Activated T-helper 1 cell treated with anti-CD3 and anti-CD28 coated beads, Interleukin-2, amount 50 U/mL, for 16 hours (primary cell): ENCODE data around the gene LRRC51.

Source experiments
- DNase-seq, 2 donors: peaks; one replicate each; pipeline ENCODE4 v3.0.0-alpha.2; 2020; ENCODE audit warnings: low read depth in 1 of 2, low spot score in 1 of 2

Gene LRRC51

DNA sequence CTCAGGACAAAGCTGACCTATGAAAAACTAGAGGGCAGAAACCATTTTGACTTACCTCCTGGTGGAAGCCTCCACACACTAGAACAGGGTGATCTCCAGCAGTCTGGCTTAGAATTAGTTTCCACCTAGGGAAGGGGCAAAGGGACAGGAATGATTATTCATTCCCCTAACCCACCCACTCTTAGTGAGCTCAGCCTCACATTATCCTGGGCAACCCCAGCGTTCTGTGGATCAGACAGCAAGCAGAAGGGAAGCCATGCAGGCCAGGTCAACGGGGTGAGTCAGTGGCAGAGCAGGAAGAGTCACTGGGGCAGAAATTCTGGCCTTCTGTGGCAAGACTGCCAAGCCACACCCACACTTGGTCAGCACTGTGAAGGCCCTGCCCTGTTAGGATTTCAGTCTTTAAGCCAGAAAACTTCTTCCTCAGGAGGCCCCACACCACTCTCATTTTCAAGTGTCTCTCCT lies 10.8 kb upstream of the LRRC51 start:
- DNase-seq: no peak

DNA sequence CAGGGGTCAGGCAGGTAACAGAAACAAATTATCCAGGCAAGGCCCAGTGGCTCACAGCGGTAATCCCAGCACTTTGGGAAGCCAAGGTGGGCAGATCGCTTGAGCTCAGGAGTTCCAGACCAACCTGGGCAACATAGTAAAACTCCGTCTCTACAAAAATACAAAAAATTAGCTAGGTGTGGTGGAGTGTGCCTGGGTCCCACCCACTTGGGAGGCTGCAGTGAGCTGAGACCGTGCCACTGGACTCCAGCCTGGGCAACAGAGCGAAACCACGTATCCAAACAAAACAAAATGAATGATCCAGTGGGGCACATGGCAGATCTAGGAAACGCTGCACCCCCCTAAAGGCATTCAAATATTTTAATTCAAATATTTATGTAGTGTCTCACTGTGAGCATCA lies 10.2 kb upstream of the LRRC51 start:
- DNase-seq: no peak

DNA sequence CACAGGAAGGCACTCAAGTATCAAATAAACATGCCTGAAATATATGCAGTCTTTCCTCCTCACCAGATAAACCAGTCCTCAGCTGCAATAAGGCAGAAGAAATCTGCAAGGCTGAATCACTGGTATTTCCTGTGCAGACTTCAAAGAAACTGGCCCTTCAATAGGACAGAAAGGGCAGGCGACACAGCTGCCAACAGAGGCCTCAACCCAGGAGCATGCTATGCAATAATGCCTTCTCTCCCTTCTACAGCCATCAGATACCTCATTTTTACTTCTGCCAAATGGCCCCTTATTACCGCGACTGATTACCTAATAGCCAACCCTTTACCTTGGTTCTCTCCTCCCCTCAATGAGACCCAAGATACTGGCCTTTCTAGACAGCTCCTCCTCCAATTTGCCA lies 8.3 kb upstream of the LRRC51 start:
- no peak for DNase-seq

DNA sequence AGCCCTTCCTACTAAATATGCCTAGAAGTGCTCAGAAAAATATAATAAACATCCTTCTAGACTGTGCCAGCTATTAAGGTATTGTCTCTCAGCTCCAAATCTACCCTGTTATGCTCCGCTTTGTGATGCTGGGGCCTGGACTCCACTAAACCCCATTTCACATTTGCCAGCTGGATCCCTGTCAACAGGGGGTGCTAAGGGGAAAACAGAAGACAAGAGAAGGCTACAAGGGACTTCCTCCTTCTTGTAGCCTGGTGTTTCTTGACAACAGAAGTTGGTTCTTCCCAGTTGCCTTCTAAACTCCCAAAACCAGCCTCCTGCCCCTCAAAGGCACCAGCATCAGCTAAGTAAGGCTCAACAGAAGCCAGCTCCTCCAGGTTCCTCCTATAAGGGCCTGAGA lies 5.5 kb upstream of the LRRC51 start:
- DNase-seq: no peak

DNA sequence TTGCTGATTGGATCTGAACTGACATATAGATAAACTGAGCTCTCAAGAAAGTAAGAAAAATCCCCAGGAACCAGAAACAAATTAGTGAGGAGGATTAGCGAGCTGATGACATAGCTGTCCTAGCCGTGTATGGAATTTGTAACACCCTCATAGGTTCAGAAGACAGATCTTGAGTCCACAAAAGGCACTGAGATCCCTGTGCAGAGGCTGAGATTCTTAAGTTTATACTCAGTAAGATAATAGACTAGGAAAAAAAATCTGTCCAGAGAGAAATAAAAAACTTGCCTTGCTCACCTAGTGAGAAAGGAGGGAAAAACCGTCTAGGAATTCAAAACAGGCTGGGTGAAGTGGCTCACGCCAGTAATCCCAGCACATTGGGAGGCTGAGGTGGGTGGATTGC lies 4.9 kb upstream of the LRRC51 start:
- no peak for DNase-seq

DNA sequence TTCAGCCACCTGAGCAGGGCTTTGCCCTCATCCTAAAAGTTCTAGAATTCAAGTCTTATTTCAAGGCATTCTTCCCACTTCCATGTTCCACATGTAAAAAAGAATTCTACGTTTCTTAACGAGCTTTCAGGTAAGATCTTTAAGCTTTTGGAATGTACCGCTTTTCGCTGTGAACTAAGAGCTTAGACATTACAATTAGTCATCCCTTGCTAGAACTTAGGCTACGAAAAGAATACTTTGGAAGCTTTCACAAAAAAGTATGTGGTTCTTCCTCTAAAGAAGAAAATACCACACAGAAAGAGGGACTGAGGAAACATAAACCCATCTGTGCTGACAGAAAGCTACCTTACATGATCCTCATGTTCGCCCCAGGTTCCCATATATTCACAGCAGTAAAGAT lies 2.2 kb upstream of the LRRC51 start:
- DNase-seq: no peak

DNA sequence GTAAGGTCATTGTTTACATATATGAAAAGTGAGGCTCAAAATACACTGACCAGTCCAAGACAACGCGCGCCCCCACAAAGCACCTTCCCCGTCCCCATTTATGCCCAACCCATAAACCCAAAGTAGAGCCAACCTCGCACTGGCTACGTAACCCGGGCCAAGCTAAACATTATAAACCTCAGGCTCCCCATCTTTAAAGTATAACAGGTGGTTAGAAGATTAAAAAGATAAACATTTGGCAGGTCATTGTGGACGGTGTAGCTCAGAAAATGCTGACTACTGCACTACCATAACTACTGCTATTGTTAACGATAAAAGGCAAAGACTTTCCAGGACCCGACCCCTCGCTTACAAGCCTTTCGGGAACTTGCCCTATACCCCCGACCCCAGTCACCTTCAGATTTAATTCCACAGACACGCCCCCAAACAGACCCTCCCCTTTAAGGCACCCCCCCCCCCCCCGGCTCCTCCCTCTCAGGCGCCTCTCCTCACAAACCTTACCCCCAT lies 778 bp upstream of the LRRC51 start:
- DNase-seq: no peak

DNA sequence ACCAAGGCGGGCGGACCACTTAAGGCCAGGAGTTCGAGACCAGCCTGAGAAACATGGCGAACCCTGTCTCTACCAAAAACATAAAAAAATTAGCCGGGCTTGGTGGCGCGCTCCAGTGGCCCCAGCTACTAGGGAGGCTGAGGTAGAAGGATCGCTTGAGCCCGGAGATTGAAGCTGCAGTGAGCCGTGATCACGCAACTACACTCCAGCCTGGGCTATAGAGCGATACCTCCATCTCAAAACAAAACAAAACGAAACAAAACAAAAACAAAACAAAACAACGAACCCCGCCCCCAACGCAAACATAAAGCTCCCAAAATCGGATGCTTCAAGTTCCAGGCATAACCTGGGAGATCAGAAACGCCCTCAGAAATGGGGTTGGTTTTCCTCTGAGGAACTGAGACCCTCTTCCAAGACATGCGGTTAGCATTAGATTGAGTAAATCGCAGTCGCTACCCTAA lies 564 bp downstream of the LRRC51 start:
- no peak for DNase-seq

DNA sequence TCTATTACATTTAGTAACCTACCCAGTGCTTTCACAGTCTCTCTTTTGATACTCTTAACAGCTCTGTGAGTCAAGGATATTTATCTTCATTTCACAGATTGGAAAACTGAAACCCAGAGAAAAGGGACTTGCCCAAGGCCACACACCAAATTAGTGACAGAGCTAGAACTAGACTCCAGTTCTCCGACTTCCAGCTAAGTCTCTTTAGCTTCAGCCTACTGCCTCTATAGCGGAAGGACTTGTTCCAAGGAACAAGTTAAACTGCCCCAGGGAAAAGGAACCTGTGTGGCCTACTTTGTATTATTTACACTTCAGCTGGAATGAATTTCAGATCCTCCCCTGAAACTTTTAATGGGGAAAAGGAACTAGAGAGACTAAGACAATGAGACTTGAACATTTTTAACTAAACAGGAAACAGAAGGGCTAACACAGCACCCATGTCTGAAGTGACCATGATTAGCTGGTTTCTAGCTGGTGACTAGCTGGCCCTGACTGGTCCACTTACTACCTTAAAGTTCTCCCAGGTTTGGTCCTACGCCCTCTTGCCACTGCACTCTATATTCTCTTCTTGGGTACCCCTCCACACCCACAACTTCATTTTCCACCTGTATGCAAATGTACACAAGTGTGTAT lies 1.3 kb downstream of the LRRC51 start:
- DNase-seq: no peak

DNA sequence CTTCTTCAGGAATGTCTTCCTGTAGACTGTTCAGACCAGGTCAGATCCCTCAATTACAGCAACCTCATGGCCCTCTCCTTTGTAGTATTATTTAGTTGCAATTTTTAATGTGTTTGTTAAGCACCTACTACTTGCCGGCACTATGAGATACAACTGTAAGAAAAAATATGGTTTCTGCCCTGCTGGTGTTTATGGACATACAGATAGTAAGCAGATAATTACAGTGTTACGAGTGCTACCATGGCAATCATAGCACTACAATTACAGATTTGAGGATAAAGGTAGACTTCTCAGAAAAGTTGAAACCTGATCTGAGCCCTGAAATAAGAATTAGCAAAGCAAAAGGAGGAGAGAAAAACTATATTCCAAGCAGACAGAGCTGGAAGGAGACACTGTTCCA lies 2.8 kb downstream of the LRRC51 start:
- no peak for DNase-seq

DNA sequence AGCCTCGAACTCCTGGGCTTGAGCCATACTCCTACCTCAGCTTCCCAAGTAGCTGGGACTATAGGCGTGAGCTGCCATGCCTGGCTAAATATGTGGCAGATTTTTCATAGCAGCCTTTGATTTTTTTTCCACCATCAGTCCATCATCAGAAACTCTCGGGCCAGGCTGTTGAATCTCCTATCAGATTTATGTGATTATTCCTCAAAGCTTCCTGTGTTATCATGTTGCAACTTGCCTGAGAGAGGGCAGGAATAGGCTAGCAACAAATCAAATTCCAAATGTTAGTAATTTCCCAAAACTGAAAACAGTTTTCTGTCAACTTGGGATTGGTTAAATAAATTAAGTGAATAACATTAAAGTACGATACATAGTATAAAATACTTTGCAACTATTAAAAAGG lies 3.4 kb downstream of the LRRC51 start:
- DNase-seq: no peak

DNA sequence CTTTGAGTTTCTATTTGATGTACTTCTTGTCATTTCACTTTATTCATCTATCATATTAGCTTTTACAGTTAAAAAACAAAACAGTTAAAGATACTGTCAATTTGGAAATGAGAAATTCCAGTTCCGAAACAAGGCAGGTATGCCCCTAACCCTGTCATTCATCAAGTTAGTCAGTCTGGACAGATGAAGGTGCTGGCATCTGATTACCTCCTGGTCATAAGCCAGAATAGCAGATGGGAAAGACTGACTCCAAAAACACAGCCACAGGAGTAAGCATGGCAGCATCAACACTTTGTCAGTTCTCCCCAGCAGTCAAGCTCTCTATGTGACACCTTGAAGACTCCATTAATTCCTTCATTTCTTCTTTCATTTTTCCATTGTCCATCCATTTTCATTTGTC lies 4.3 kb downstream of the LRRC51 start:
- DNase-seq: no peak

DNA sequence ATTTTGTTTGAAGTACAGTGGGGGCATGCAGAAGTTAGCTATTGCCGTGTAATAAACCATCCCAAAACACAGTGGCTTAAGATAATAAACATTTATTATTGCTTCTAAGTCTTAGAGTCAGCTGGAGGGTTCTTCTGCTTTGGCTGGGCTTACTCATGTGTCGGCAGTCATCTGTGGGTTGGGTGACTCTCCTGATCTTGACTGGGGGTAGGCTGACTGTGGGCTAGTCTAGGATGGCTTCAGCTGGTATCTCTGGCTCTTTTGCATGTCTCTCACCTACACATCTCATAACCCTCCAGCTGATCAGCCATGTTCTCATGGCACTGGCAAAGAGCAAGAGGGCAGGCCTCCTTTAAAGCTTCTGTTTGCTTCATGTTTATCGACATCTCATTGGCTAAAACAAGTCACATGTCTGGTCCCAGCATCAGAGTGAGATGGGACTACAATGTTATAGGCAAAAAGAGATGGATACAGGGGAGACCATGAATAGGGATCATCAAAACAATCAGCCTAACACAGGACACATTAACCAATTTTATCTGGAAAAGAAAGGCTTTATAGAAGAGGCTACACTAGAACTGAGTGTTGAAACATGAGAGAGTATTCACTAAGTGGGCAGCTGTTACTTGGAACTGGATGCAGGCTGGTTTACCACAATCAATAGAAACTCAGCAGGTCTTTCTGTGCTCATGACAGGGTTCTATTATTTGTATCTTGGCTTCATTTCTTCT lies 5.1 kb downstream of the LRRC51 start:
- DNase-seq: no peak

DNA sequence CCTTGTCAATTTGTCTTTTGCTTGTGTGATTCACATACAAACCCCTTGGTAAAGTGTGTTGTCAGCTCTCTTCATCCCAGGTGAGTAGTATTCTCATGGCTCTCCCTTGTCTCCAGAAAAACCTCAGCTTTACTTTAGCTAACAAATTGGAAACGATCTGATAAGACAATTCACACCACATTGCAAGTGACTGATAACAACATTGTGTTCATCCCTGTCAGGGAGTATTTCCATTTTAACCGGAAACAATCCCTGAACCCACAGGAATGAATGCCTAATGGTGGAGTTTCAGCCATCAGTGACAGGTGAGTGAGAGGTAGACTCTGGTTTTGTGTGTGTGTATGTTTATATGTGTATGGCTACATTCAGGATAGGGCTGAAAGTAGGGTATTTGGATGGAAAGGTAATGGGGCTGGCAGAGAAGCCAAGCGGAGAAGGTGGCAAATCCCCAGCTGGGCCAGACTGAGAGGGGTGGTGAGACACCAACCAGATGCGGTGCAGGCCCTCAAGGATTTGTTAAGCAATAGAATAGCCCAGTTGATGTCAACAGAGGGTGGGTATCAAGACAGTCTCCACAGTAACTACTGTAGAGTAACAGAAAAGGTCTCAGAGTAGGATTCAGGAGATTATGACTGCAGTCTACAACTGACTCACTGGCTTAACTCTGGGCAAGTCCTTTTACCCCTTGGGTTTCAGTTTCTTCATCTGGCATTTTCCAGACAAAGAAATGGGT lies 7.6 kb downstream of the LRRC51 start:
- no peak for DNase-seq

DNA sequence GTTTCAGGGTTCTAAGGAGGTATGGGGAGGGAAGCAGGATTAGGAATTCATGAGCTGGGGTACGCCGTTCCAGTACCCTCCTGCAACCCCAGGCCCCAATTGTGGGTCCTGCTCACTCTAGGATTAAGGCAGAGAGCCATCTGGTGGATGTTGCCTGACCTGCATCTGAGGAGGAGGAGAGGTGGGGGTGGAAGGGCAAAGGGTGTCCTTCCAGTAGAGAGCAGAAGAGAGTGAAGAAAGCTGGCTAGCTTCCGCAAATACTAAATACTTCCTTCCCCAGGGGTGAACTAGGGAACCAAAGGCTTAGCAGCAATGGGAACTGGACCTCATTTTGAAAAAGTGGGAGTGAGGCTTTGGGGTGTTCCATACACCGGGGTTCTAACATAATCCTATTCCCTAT lies 10.6 kb downstream of the LRRC51 start:
- peak; percentile 30 for DNase-seq

DNA sequence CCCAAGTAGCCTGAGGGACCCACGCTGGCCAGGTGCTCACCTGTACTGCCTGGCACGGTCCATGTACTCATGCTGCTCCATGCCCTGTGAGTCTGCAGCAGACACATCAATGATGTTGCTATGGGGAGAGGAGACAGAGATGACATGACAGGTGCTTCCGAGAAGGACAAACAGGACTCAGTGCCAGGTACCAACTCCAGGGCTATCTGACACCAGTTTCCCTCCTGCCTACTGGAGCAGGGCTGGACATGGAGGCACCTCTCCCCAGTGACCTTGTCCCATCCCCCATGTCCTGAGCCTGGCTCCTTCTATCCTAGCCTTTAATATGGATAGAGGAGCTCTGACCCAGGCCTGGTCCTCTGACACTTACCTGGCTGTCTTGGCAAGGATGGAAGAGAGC lies 18.1 kb downstream of the LRRC51 start:
- no peak for DNase-seq

DNA sequence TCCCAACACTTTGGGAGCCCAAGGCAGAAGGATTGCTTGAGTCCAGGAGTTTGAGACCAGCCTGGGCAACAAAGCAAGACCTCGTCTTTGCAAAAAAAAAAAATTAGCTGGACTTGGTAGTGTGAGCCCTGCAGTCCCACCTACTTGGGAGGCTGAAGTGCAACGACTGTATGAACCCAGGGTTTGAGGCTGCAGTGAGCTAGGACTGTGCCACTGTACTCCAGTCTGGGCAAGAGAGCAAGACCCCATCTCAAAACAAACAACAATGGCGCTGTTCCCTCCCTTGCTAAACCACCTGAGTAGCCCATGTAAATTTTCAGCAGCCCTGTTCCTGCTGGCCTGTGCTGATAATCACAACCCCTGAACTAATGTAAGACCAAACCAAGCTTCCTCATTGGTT lies 19.4 kb downstream of the LRRC51 start:
- no peak for DNase-seq

DNA sequence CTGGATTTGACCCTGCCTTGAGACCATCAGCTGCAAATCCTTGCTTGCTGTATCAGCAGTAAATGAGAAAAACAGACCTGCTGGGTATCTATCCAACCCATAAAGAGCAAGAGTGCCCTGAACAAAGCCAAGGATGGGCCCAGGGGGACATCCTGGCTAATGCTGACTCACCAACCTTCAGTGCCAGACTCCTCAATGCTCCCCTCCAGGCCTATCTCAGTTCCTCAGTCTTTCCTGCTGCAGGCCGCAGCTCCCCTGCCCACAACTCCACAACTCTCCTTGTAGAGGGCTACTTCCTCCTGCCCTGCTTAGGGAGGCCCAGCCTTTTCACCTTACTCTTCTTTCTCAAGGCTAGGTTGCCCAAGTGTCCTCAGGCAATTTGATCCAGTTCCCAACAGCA lies 19.8 kb downstream of the LRRC51 start:
- DNase-seq: no peak

DNA sequence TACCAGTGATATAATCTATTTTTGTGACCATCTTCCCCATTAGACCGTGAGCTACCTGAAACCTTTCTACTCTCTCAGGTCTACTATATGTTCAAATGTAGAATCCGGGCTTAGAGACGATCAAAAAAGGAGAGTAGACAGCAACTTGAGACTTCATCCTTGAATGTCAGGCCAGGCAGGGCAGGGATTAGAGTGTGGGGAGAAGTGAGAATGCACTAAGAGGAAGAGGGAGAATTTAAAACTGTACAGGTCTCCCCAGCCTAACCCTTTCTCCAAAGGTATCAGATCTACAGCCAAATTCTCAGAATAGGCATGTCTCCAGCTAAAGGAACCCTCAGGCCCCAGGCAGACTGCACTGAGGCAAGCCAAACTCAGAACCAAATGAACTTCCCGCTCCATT lies 21.5 kb downstream of the LRRC51 start:
- no peak for DNase-seq

DNA sequence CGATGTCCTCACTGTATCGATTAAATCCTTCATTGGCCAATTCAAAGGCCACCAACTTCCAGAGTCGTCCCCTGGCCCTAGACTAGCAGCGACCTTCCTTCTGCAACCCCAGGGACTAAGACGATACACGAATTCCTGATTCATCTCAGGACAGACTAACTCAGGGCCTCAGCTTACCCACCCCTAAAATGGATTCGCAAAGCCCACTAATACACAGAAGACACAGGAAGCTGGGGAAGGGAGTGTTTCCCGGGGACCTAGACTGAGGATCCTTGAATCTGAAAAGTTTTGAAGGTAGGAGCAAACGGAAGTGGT lies 21.9 kb downstream of the LRRC51 start:
- DNase-seq: no peak

DNA sequence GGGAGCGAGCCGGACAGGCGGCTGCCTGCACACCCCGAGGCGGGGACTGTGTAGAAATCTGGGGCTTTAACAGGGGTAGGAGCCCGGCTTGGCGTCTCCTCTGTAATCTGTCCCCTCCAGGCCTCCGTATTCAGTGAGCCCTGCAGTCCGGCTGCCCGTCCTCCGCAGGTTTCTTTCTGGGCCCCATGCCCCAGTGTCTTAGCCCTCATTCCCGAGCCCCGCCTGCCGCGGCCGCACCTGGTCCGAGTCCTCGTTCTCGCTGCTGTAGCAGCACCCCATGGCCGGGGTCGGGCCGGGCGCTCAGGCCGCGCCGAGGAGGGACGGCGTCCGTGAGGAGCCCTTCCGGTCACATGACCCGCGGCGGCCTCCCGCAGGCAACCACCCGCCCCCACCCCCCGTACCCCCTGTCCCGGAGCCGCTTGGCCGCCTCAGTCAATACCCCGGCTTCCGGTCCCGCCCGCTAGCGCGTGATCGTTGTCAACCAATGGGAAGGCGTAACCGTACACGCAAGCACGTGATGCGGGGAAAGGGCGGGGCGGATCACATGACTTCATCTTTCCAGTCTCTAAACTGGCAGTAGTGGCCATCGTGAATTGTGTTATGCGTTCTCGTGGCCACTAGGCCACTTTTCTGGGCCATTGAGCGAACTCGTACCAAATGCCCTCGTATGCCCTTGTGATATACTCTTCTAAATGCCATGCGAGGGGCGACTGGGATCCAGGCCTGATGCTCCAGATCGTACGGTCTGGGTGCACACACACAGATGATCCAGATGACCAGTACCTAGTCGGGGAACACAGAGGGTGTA lies 22.5 kb downstream of the LRRC51 start, which contains the start of gene LAMTOR1:
Gene LAMTOR1 (minus strand): TSS at position 352 of the 808 bp plus-strand sequence. CDS start 73 bp downstream, at position 279.
- peak; percentile 94 to 96 for DNase-seq
